ENCODE data around the gene MZF1. TPM values are rescaled to one million over a fixed set of nuclear protein-coding genes. Genes with fewer than 3 reads are reported as not detected.
A peak's percentile ranks its signal among the peaks of the same experiment; 100 is the strongest.

Gene MZF1
- total RNA-seq, 1 experiment from 2014 or later: 25.9 TPM

- peaks cover 3% of the 10 kb centered on the region; the same call in 1 of the 2 replicates for H3K36me3 ChIP-seq (ENCODE audit: control insufficient read depth, insufficient read depth, low read length)
- peak overlapping the region; percentile 72 to 98 for H3K4me3 ChIP-seq (ENCODE audit: low read depth in 2 of 2, low read length in 2 of 2)
- intact Hi-C loops (cut with micrococcal nuclease; ENCODE audit: unreplicated experiment): loop anchor here (1.0 kb wide), 1 partner anchor 37 kb away; the partner anchor contains the start of gene CHMP2A
- peak overlapping the region; percentile 99 for H3K27ac ChIP-seq (ENCODE audit: low read length)
- H3K4me1 ChIP-seq (ENCODE audit: control insufficient read depth, insufficient read depth, low read length): peaks cover 37% of the 10 kb centered on the region
- DNase-seq (ENCODE audit: low read depth, low spot score) (no peak), ATAC-seq (no peak)
- H3K9me3 ChIP-seq (ENCODE audit: control insufficient read depth, insufficient read depth, low read depth, low read length): no peaks in the 10 kb centered on the region
- TF ChIP-seq REST (IDR thresholded peaks at IDR 0.05; ENCODE audit: insufficient read depth in 1 of 2, low read depth in 2 of 2, low read length in 1 of 2) (no peak), CTCF (IDR thresholded peaks at IDR 0.05) (no peak), POLR2AphosphoS5 (IDR thresholded peaks at IDR 0.05; ENCODE audit: low read depth, low read length) (no peak), SIN3A (IDR thresholded peaks at IDR 0.05; ENCODE audit: borderline replicate concordance, insufficient read depth, low read depth, low read length) (no peak)
- CTCF ChIA-PET: interaction anchor here (0.5 to 3.0 kb wide), 2 partner anchors 16 to 25 kb away, joined by 3 to 11 read pairs; partner anchors contain the start of gene TRIM28
- POLR2A ChIA-PET: interaction anchor here (0.6 to 1.6 kb wide), 2 partner anchors 25 to 671 kb away, joined by 4 to 7 read pairs; partner anchors contain the start of gene TRIM28
- in situ Hi-C loops (cut with HindIII; ENCODE audit: low pct_unique_long_range_greater_than_20kb, low sequenced_read_pairs): no loop called here
- no peaks in the 10 kb centered on the region for H3K27me3 ChIP-seq (ENCODE audit: control insufficient read depth, insufficient read depth, low read length)
- BruUV-seq (replicated peaks): no TSS peak
Measured at GRCh38 chr19:58518256-58519086, 54.7 kb downstream of the MZF1 start.

GRCh38 chr19:58516964-58517833 is 55.9 kb downstream of the MZF1 start:
- no peak overlapping the region for H3K4me3 ChIP-seq (ENCODE audit: low read depth in 2 of 2, low read length in 2 of 2)
- DNase-seq (ENCODE audit: low read depth, low spot score) (no peak), ATAC-seq (no peak)
- no peaks in the 10 kb centered on the region for H3K9me3 ChIP-seq (ENCODE audit: control insufficient read depth, insufficient read depth, low read depth, low read length)
- intact Hi-C loops (cut with micrococcal nuclease; ENCODE audit: unreplicated experiment): no loop called here
- peaks cover 3% of the 10 kb centered on the region; the same call in 1 of the 2 replicates for H3K36me3 ChIP-seq (ENCODE audit: control insufficient read depth, insufficient read depth, low read length)
- peaks cover 38% of the 10 kb centered on the region for H3K4me1 ChIP-seq (ENCODE audit: control insufficient read depth, insufficient read depth, low read length)
- no peak overlapping the region; the same call in 1 of the 2 replicates for H3K27ac ChIP-seq (ENCODE audit: low read length)
- ChIA-PET POLR2A (no interaction called here), CTCF (no interaction called here)
- in situ Hi-C loops (cut with HindIII; ENCODE audit: low pct_unique_long_range_greater_than_20kb, low sequenced_read_pairs): no loop called here
- BruUV-seq (replicated peaks): no TSS peak
- no peaks in the 10 kb centered on the region for H3K27me3 ChIP-seq (ENCODE audit: control insufficient read depth, insufficient read depth, low read length)
- peak; percentile 77 for TF ChIP-seq CTCF (IDR thresholded peaks at IDR 0.05)
- TF ChIP-seq POLR2AphosphoS5 (IDR thresholded peaks at IDR 0.05; ENCODE audit: low read depth, low read length): no peak

Data from Panc1 (cell line).